HCT116 (cell line): ENCODE data around the gene STK32C. TPM values are rescaled to one million over a fixed set of nuclear protein-coding genes. Genes with fewer than 3 reads are reported as not detected.

ENCODE experiments used
- ATAC-seq: fragments of 200-7000 bp; cut with Tn5 transposase; 2 replicates; pipeline ENCODE4 v1.9.1; 2020; ENCODE audit warnings: mild to moderate bottlenecking, moderate library complexity
- BruUV-seq: library from RNA; stranded (reverse); fragments of 400-500 nt; replicated peaks from 2 replicates; lab custom pipeline; 2021; lab: Mats Ljungman, UMichigan
- CTCF ChIA-PET: fragments of 300-600 bp; sonication (Branson Sonifier 250); formaldehyde crosslinking; loops from one replicate; lab custom pipeline; 2021; ENCODE audit warnings: antibody characterized with exemption; lab: Charles Lee
- POLR2A ChIA-PET: fragments of 300-600, 350-600 bp; sonication (Branson Sonifier 250); formaldehyde crosslinking; loops from one replicate; lab custom pipeline; 2021; ENCODE audit warnings: antibody characterized with exemption; lab: Charles Lee
- RAD21 ChIA-PET, 2 experiments: fragments of 300-600 bp; sonication (Branson Sonifier 250); formaldehyde crosslinking; loops; one replicate each; lab custom pipeline; 2023; ENCODE audit warnings: low total read pairs in 2 of 2; ENCODE audit not compliant: uncharacterized antibody in 2 of 2, unreplicated experiment in 2 of 2, low non-redundant PET in 1 of 2; lab: Charles Lee
- DNase-seq: peaks from one replicate; pipeline ENCODE4 v3.0.0-alpha.2; 2010; ENCODE audit warnings: low read depth, low spot score
- H2AFZ ChIP-seq: fragments of 200-600 bp; shearing (Covaris generic), sonication (generic); 2 replicates; pipeline ENCODE4 v1.6.1; 2017; ENCODE audit warnings: low read depth, mixed run types, mixed read lengths, antibody characterized with exemption, low read length; ENCODE audit not compliant: poor library complexity, severe bottlenecking
- H3K27ac ChIP-seq: 2 replicates; pipeline ENCODE4 v1.5.1; 2012; ENCODE audit warnings: low read depth, low read length
- H3K27me3 ChIP-seq: fragments of 200-600 bp; sonication (generic); 2 replicates; pipeline ENCODE4 v1.6.1; 2016; ENCODE audit warnings: mixed run types, low read length, mixed read lengths; ENCODE audit not compliant: insufficient read depth
- H3K36me3 ChIP-seq, 2 experiments: fragments of 200-500 bp in 1 of 2; fragments of 200-600 bp in 1 of 2; sonication (Bioruptor generic) in 1 of 2; sonication (generic) in 1 of 2; 2 replicates each; pipeline versions ENCODE4 v1.5.1 to v1.6.1; 2014 to 2016; ENCODE audit warnings: low read length in 2 of 2, inconsistent platforms in 1 of 2, mixed read lengths in 1 of 2, mixed run types in 1 of 2; ENCODE audit not compliant: insufficient read depth in 2 of 2, control insufficient read depth in 1 of 2
- H3K4me1 ChIP-seq, 2 experiments: fragments of 200-600 bp in 1 of 2; sonication (generic) in 1 of 2; 2 replicates each; pipeline versions ENCODE4 v1.5.1 to v1.6.1; 2012 to 2017; ENCODE audit warnings: low read length in 2 of 2, inconsistent platforms in 1 of 2, mild to moderate bottlenecking in 1 of 2, mixed read lengths in 1 of 2, mixed run types in 1 of 2, moderate library complexity in 1 of 2; ENCODE audit not compliant: insufficient read depth in 2 of 2, control insufficient read depth in 1 of 2
- H3K4me2 ChIP-seq: fragments of 200-600 bp; sonication (generic); 2 replicates; pipeline ENCODE4 v1.6.1; 2017; ENCODE audit warnings: mixed run types, low read length, mixed read lengths
- H3K4me3 ChIP-seq, 2 experiments: fragments of 200-600 bp in 1 of 2; sonication (generic) in 1 of 2; replicated peaks in 1 of 2; 2 replicates each; pipeline ENCODE4 v1.5.1; 2011 to 2016; ENCODE audit warnings: low read length in 2 of 2, control low read depth in 1 of 2, low read depth in 1 of 2, mild to moderate bottlenecking in 1 of 2, mixed read lengths in 1 of 2, mixed run types in 1 of 2
- H3K79me2 ChIP-seq: fragments of 200-600 bp; sonication (generic); 2 replicates; pipeline ENCODE4 v1.6.1; 2017; ENCODE audit warnings: mild to moderate bottlenecking, mixed run types, low read length, moderate library complexity, mixed read lengths; ENCODE audit not compliant: insufficient read depth
- H3K9ac ChIP-seq: fragments of 200-600 bp; sonication (generic); 2 replicates; pipeline ENCODE4 v1.6.1; 2016; ENCODE audit warnings: low read length, mixed read lengths
- H3K9me2 ChIP-seq: fragments of 200-600 bp; sonication (generic), shearing (Covaris generic); 2 replicates; pipeline ENCODE4 v1.6.1; 2017; ENCODE audit warnings: mixed run types, mild to moderate bottlenecking, moderate library complexity; ENCODE audit not compliant: insufficient read depth
- H3K9me3 ChIP-seq, 2 experiments: fragments of 200-500 bp in 1 of 2; fragments of 200-600 bp in 1 of 2; sonication (Bioruptor generic) in 1 of 2; sonication (generic) in 1 of 2; 2 replicates each; pipeline ENCODE4 v1.6.1; 2014 to 2017; ENCODE audit warnings: low read length in 2 of 2, mixed read lengths in 2 of 2, inconsistent platforms in 1 of 2, low read depth in 1 of 2, mild to moderate bottlenecking in 1 of 2, mixed run types in 1 of 2, moderate library complexity in 1 of 2; ENCODE audit not compliant: control insufficient read depth in 1 of 2, insufficient read depth in 1 of 2
- H4K20me1 ChIP-seq: fragments of 200-600 bp; sonication (generic), shearing (Covaris generic); 2 replicates; pipeline ENCODE4 v1.6.1; 2017; ENCODE audit warnings: mixed run types, mild to moderate bottlenecking, moderate library complexity; ENCODE audit not compliant: insufficient read depth
- ATF3 ChIP-seq: IDR thresholded peaks from 2 replicates; pipeline ENCODE4 v1.6.1; 2012
- CBX3 ChIP-seq: IDR thresholded peaks from 2 replicates; pipeline ENCODE4 v1.6.1; 2012; ENCODE audit warnings: low read depth
- CTCF ChIP-seq, 3 experiments: fragments of 200-600 bp in 1 of 3; sonication (generic) in 1 of 3; IDR thresholded peaks in 2 of 3; conservative IDR thresholded peaks in 1 of 3; 2 replicates each; pipeline ENCODE4 v1.5.1; 2012 to 2017; ENCODE audit warnings: low read depth in 2 of 3, low read length in 2 of 3, antibody characterized with exemption in 1 of 3, borderline replicate concordance in 1 of 3, control low read depth in 1 of 3, mild to moderate bottlenecking in 1 of 3, mixed read lengths in 1 of 3, mixed run types in 1 of 3, moderate library complexity in 1 of 3; ENCODE audit not compliant: insufficient read depth in 1 of 3
- EGR1 ChIP-seq: IDR thresholded peaks from 2 replicates; pipeline ENCODE4 v1.6.1; 2012; ENCODE audit warnings: low read depth
- ELF1 ChIP-seq: IDR thresholded peaks from 2 replicates; pipeline ENCODE4 v1.6.1; 2012; ENCODE audit warnings: low read depth, borderline replicate concordance
- EZH2phosphoT487 ChIP-seq: fragments of 200-600 bp; IDR thresholded peaks from 2 replicates; pipeline ENCODE4 v1.6.1; 2018; ENCODE audit warnings: antibody characterized with exemption, borderline replicate concordance
- JUND ChIP-seq: IDR thresholded peaks from 2 replicates; pipeline ENCODE4 v1.6.1; 2012
- POLR2A ChIP-seq: IDR thresholded peaks from 2 replicates; pipeline ENCODE4 v1.7.0; 2011; ENCODE audit warnings: borderline replicate concordance; ENCODE audit not compliant: insufficient read depth, insufficient read length; ENCODE audit errors: extremely low read depth
- POLR2AphosphoS5 ChIP-seq: IDR thresholded peaks from 2 replicates; pipeline ENCODE4 v1.6.1; 2011; ENCODE audit warnings: mild to moderate bottlenecking, low read depth, low read length, moderate library complexity
- RAD21 ChIP-seq: IDR thresholded peaks from 2 replicates; pipeline ENCODE4 v1.6.1; 2012; ENCODE audit warnings: low read depth, mild to moderate bottlenecking
- SP1 ChIP-seq: IDR thresholded peaks from 2 replicates; pipeline ENCODE4 v1.6.1; 2012; ENCODE audit warnings: low read depth
- TCF7L2 ChIP-seq: IDR thresholded peaks from 2 replicates; pipeline ENCODE4 v1.7.0; 2011; ENCODE audit warnings: borderline replicate concordance, inconsistent platforms; ENCODE audit not compliant: insufficient read depth, insufficient read length; ENCODE audit errors: extremely low read depth
- YY1 ChIP-seq: IDR thresholded peaks from 2 replicates; pipeline ENCODE4 v1.6.1; 2011; ENCODE audit warnings: low read length, low read depth, moderate library complexity, mild to moderate bottlenecking; ENCODE audit not compliant: insufficient replicate concordance; ENCODE audit errors: extremely low read depth
- ZBTB33 ChIP-seq: IDR thresholded peaks from 2 replicates; pipeline ENCODE4 v1.6.1; 2011; ENCODE audit warnings: mild to moderate bottlenecking, low read length, moderate library complexity; ENCODE audit not compliant: insufficient replicate concordance; ENCODE audit errors: extremely low read depth
- ZFX ChIP-seq: fragments of 450-650 bp; IDR thresholded peaks from 2 replicates; pipeline ENCODE4 v1.6.1; 2017
- ZNF274 ChIP-seq: fragments of 200-500 bp; sonication (Bioruptor generic); IDR thresholded peaks from 2 replicates; pipeline ENCODE4 v1.6.1; 2014; ENCODE audit warnings: mild to moderate bottlenecking, low read depth, low read length, inconsistent platforms
- intact Hi-C: fragments of 100-400 bp; cut with micrococcal nuclease; formaldehyde crosslinking; loops from 2 replicates; pipeline ENCODE4 v1.10.0; 2022
- total RNA-seq: library from RNA; stranded (reverse); gene quantifications from one replicate; pipeline ENCODE4 v1.2.1, GENCODE V29; 2021; ENCODE audit not compliant: unreplicated experiment
- TF ChIP-seq, protein P1 (sequence below): IDR thresholded peaks from 2 replicates; pipeline ENCODE4 v1.6.1; 2012

Gene STK32C
- total RNA-seq, 1 experiment from 2014 or later: 29.7 TPM

DNA sequence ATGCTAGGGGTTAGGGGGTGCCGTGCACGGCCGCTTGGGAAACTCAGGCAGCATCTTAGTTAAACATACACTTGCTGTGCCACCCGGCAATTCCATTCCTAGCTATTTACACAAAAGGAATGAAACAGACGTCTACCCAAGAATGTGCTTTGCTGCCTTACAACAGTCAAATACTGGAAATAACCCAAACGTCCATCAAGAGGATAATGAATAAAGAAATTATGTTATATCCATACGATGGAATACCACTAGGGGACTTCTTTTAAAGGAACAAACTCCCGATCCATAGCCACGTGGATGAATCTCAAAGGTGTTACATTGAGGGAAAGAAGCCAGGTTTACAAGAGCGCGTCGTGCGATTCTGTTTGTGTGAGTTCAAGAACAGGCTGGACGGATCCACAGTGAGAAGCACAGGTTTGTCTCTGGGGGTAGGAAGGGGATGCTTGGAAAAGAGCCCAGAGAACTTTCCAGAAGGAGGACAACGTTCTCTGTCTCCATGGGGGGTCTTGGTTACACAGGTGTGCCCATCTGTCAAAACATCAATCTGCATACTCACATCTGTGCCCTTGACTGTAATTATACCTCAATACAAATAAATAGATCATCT, 41.8 kb downstream of the STK32C start (continued):
- TF ChIP-seq ZBTB33: no peak

DNA sequence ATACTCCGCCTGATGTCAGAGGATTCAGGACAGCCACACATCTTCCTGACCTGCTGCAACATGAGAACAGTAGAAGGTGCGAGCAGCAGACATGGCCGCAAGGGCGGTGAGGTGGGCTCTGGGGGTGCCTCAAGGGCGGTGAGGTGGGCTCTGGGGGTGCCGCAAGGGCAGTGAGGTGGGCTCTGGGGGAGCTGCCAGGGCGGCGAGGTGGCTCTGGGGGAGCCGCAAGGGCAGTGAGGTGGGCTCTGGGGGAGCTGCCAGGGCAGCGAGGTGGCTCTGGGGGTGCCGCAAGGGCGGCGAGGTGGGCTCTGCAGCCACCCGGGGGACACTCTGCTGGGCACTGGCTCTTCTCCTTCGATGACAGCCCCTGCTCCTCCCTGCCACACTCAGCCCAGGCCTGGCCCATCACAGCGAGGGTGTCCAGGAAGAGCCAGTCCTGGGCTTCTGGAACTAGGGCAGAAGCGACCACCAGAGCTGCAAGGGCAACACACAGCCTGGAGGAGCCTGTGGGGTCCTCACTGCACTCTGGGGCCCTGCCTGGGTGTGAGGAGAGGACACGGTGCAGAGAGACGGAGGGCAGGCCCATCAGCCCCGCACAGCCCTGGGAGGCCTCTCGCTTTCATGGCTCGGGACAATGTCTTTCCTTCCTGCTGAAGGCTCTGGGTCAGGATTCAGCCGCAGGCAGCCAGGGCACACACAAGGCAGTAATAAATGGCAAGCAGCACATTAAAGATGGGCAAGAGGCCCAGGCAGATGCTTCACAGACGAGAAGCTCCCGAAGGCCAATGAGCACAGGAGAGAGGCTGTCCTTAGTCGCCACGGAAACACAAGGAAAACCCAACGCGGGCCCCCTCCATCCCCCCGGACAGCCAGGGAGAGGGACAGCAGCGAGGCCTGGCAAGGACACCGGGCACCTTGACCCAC, 42.5 kb downstream of the STK32C start:
- no peak for DNase-seq
- ChIA-PET CTCF (no interaction called here), RAD21 (no interaction called here), POLR2A (no interaction called here)
- Histone ChIP-seq H3K27me3 (no peaks in the 10 kb centered on the region), H3K4me2 (no peak overlapping the region), H3K79me2 (no peaks in the 10 kb centered on the region), H3K9me3 (no peaks in the 10 kb centered on the region), H3K4me1 (no peaks in the 10 kb centered on the region), H3K36me3 (no peaks in the 10 kb centered on the region), H2AFZ (no peak overlapping the region), H3K27ac (no peak overlapping the region), H3K9me2 (no peaks in the 10 kb centered on the region), H3K9ac (no peak overlapping the region), H3K4me3 (no peak overlapping the region), H4K20me1 (no peaks in the 10 kb centered on the region)
- intact Hi-C loops: no loop called here
- no peak for ATAC-seq
- TF ChIP-seq EZH2phosphoT487 (no peak), TCF7L2 (no peak), POLR2AphosphoS5 (no peak), ELF1 (no peak), ZBTB33 (no peak), POLR2A (no peak), JUND (no peak), ZNF274 (no peak), CBX3 (no peak), RAD21 (no peak), CTCF (IDR thresholded peaks at IDR 0.05 in 2 of 3, conservative IDR thresholded peaks at IDR 0.05 in 1 of 3; ENCODE audit: borderline replicate concordance in 1 of 3, insufficient read depth in 1 of 3, low read depth in 2 of 3, low read length in 2 of 3) (no peak), EGR1 (no peak), SP1 (no peak), YY1 (no peak), ATF3 (no peak), ZFX (no peak)
- TF ChIP-seq, protein P1, sequence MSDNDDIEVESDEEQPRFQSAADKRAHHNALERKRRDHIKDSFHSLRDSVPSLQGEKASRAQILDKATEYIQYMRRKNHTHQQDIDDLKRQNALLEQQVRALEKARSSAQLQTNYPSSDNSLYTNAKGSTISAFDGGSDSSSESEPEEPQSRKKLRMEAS: no peak
- no TSS peak for BruUV-seq
